D721Med (cell line): ENCODE measurements around the gene ANKRD35.

Experiments used
- DNase-seq: peaks from one replicate; pipeline ENCODE4 v3.0.0; 2011; ENCODE audit warnings: low spot score; ENCODE audit not compliant: insufficient read length
- FAIRE-seq: peaks from 2 replicates; lab custom pipeline; 2011; peaks lifted over from hg19 to GRCh38; lab: Jason Lieb, UNC
- CTCF ChIP-seq: IDR thresholded peaks from 2 replicates; pipeline ENCODE4 v1.5.1; 2012; ENCODE audit warnings: mild to moderate bottlenecking, control low read depth; ENCODE audit not compliant: insufficient read depth; ENCODE audit errors: missing control alignments

ANKRD35 gene

DNA sequence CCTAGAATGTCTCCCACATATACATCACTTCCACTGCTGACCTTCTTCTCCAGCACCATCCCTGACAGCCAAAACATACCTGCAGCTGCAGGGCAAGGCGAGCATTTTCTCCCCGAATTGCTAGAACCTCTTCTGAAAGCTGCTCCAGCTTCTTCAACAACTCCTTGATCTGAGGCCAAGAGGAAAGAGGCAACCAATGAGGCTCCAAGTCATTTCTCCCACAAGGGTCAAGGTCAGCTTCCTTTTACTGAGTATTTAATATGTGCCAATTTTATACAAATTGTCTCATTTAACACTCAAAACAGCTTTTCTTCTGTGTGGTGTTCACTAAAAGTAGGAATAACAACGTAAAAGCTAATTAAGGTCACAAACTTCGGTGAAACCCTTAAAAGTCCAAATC is 17.4 kb downstream of the ANKRD35 start:
- DNase-seq (no peak), FAIRE-seq (no peak)
- TF ChIP-seq CTCF, result no peak

GRCh38 chr1:145863282-145864018 is 22.2 kb downstream of the ANKRD35 start:
- no peak for FAIRE-seq
- no peak for TF ChIP-seq CTCF
- no peak for DNase-seq

DNA sequence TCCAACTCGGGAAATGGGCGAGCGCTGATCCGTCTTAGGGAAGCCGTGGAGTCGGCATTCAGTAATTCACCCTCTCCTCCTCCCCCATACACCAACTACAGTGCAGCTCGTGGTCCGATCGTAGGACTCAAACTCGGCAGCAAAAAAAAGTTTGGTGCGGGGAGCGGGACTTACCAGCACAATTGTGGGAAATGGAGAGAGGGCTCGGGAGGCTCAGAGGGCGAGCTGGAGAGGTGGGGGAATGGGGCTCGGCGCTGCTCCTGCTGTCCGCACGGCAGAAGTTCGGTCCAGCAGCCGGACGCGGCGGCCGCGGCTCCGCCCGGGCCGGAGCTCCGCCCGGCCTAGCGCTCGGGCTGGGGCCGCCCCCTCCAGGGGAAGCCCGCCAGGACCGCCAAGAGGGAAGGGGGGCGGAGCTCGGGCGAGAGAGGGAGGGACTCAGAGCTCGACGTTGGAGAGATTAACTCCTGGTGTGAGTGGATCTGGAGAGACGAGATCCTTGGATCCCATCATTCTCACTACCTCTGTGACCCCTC is 26.1 kb downstream of the ANKRD35 start:
- peak; percentile 88 for DNase-seq
- TF ChIP-seq CTCF, result no peak
- FAIRE-seq, result no peak

GRCh38 chr1:145858901-145859490 is 26.7 kb downstream of the ANKRD35 start, which contains the start of gene PIAS3:
Gene PIAS3 (minus strand): TSS chr1:145859081. CDS start chr1:145858990, 91 bp downstream.
- TF ChIP-seq CTCF, result no peak
- FAIRE-seq (no peak), DNase-seq (peak; percentile 94)

DNA sequence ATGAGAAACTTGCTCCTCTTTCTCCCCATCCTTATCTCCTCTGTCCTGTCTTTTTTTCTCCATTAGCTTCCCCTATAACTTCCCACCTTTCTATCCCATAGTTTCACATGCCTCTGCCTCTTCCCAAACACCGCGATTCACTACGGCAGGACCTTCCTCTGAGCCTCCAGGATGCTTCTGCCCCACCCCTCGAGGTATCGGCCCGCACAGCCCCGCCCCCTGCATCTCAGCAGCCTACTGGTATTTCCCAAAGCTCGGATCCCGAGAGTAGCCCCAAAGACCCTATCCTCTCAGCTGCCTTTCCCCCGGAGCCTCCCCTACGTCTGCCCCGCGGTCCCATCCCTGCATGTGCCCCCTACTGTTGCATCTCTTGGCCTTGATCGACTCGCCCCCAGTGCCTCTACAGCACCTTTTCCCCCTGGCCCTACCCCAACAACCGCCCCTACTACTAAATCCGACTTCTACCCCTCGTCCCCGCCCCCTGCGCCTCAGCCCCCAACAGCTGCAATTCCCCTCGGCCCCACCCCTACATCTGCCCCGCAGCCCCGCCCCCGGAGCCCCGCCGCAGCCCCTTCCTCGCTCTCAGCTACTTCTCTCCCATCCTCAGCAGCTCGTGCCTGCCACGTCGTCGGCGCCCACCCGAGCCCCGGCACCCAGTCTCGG is 27.3 kb downstream of the ANKRD35 start:
- DNase-seq (no peak), FAIRE-seq (no peak)
- TF ChIP-seq CTCF, result no peak

- FAIRE-seq (no peak), DNase-seq (peak; percentile 77)
- TF ChIP-seq CTCF, result no peak
Measured at GRCh38 chr1:145857170-145857569, 28.5 kb downstream of the ANKRD35 start.
